Keratinocyte (primary cell): Measurements from ENCODE around the gene FOXD4L1. TPM values are rescaled to one million over a fixed set of nuclear protein-coding genes. Genes with fewer than 3 reads are reported as not detected.
"Not testable (repeated sequence)": the region's sequence is repeated elsewhere in the genome, so short reads cannot be mapped to it uniquely, and the experiment has no call there.

Experiments
- DNase-seq: peaks from one replicate; pipeline ENCODE4 v3.0.0-alpha.2; 2011; ENCODE audit warnings: low read depth, missing footprints, low spot score
- FAIRE-seq: peaks from 2 replicates; lab custom pipeline; 2011; peaks lifted over from hg19 to GRCh38; lab: Jason Lieb, UNC
- H2AFZ ChIP-seq: 2 replicates; pipeline ENCODE4 v1.6.0; 2012; ENCODE audit warnings: low read length, control low read depth, inconsistent platforms; ENCODE audit not compliant: control insufficient read depth
- H3K27ac ChIP-seq: 2 replicates; pipeline ENCODE4 v1.5.1; 2011; ENCODE audit warnings: low read length; ENCODE audit not compliant: control insufficient read depth, insufficient read depth
- H3K27me3 ChIP-seq: 3 replicates; pipeline ENCODE4 v1.6.0; 2011; ENCODE audit warnings: low read length; ENCODE audit not compliant: control insufficient read depth, insufficient read depth; ENCODE audit errors: extremely low read depth
- H3K36me3 ChIP-seq, 2 experiments: 2 replicates in 1 of 2; 3 replicates in 1 of 2; pipeline ENCODE4 v1.5.1; 2011; ENCODE audit warnings: low read length in 2 of 2, mild to moderate bottlenecking in 1 of 2; ENCODE audit not compliant: control insufficient read depth in 2 of 2, insufficient read depth in 2 of 2; ENCODE audit errors: extremely low read depth in 1 of 2
- H3K4me1 ChIP-seq: 3 replicates; pipeline ENCODE4 v1.5.1; 2011; ENCODE audit warnings: low read length; ENCODE audit not compliant: control insufficient read depth, insufficient read depth; ENCODE audit errors: extremely low read depth
- H3K4me2 ChIP-seq: 3 replicates; pipeline ENCODE4 v1.6.0; 2011; ENCODE audit warnings: low read depth, low read length; ENCODE audit not compliant: control insufficient read depth, insufficient read depth; ENCODE audit errors: extremely low read depth
- H3K4me3 ChIP-seq, 3 experiments: fragments of 200-600 bp in 1 of 3; sonication (generic) in 1 of 3; 2 replicates in 2 of 3; 3 replicates in 1 of 3; pipeline ENCODE4 v1.5.1; 2011 to 2016; ENCODE audit warnings: low read length in 3 of 3, mild to moderate bottlenecking in 3 of 3, control low read depth in 2 of 3, inconsistent platforms in 1 of 3, low read depth in 1 of 3, mixed read lengths in 1 of 3, mixed run types in 1 of 3, moderate library complexity in 1 of 3; ENCODE audit not compliant: control insufficient read depth in 2 of 3, insufficient read depth in 2 of 3; ENCODE audit errors: extremely low read depth in 1 of 3
- H3K79me2 ChIP-seq: 2 replicates; pipeline ENCODE4 v1.6.0; 2012; ENCODE audit warnings: low read length; ENCODE audit not compliant: control insufficient read depth, insufficient read depth
- H3K9ac ChIP-seq: 3 replicates; pipeline ENCODE4 v1.6.0; 2011; ENCODE audit warnings: low read length; ENCODE audit not compliant: control insufficient read depth, insufficient read depth; ENCODE audit errors: extremely low read depth
- H3K9me1 ChIP-seq: 3 replicates; pipeline ENCODE4 v1.6.0; 2011; ENCODE audit warnings: low read length; ENCODE audit not compliant: control insufficient read depth, insufficient read depth; ENCODE audit errors: extremely low read depth
- H3K9me3 ChIP-seq: 2 replicates; pipeline ENCODE4 v1.5.1; 2012; ENCODE audit warnings: low read depth, low read length; ENCODE audit not compliant: control insufficient read depth
- H4K20me1 ChIP-seq: 3 replicates; pipeline ENCODE4 v1.6.0; 2011; ENCODE audit warnings: low read length; ENCODE audit not compliant: control insufficient read depth, insufficient read depth; ENCODE audit errors: extremely low read depth
- dilution Hi-C: fragments of 300-500 bp; cut with MboI; formaldehyde crosslinking; loops from one replicate; pipeline ENCODE4 v1.7.0; 2020; ENCODE audit warnings: low sequenced_read_pairs; ENCODE audit not compliant: extremely low pct_ligation_motif_present
- polyA plus RNA-seq, 5 experiments: library from polyadenylated mRNA; depleted of rRNA in 3 of 5; stranded (reverse) in 3 of 5; stranded (forward) in 1 of 5; unstranded in 1 of 5; fragments of >200 nt; gene quantifications; 1 replicate in 1 of 5; 2 replicates in 3 of 5; 3 replicates in 1 of 5; pipeline versions ENCODE4 v1.2.1 to v1.2.3, GENCODE V29; 2011 to 2012; ENCODE audit warnings: missing spikeins in 2 of 5, low read depth in 1 of 5, low replicate concordance in 1 of 5

The FOXD4L1 gene
- polyA plus RNA-seq, 1 donor (not counting 4 experiments of a cell fraction or from before 2014, with no cell fraction given), result 0.09 TPM

- H3K27ac ChIP-seq, dilution Hi-C loops: not testable (repeated sequence)
Measured at GRCh38 chr2:113528126-113528525, 29.7 kb downstream of the FOXD4L1 start.

DNA sequence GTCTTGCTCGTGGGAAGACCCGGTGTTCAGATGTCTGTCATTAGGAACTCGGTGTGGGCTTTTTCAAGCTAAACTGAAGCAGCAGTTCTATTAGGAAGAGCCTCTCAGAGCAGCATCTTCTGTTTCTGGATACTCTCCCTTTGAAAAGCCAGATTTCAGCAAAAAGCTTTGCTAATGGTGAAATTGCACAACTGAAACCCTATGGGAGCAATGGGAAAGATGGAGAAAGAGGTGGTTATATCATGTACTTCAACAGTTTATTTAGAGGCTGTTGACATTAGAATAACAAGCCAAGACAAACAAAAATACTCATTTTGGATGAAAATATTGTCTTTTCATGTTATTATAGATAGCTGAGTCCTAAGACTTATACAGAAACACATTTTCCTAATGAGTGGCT is 30.4 kb downstream of the FOXD4L1 start:
- H3K9ac ChIP-seq, H3K4me2 ChIP-seq, H3K4me3 ChIP-seq, FAIRE-seq, H3K9me1 ChIP-seq, H3K27me3 ChIP-seq, H3K27ac ChIP-seq, H3K36me3 ChIP-seq, H2AFZ ChIP-seq, dilution Hi-C loops, H3K4me1 ChIP-seq, H4K20me1 ChIP-seq, H3K79me2 ChIP-seq, H3K9me3 ChIP-seq, DNase-seq: not testable (repeated sequence)

More at GRCh38 chr2:113528126-113528525, 29.7 kb downstream of the FOXD4L1 start:
- H4K20me1 ChIP-seq, H3K9me1 ChIP-seq, DNase-seq, FAIRE-seq, H3K4me3 ChIP-seq, H3K9ac ChIP-seq, H2AFZ ChIP-seq, H3K9me3 ChIP-seq, H3K79me2 ChIP-seq, H3K27me3 ChIP-seq, H3K4me2 ChIP-seq, H3K4me1 ChIP-seq, H3K36me3 ChIP-seq: not testable (repeated sequence)

DNA sequence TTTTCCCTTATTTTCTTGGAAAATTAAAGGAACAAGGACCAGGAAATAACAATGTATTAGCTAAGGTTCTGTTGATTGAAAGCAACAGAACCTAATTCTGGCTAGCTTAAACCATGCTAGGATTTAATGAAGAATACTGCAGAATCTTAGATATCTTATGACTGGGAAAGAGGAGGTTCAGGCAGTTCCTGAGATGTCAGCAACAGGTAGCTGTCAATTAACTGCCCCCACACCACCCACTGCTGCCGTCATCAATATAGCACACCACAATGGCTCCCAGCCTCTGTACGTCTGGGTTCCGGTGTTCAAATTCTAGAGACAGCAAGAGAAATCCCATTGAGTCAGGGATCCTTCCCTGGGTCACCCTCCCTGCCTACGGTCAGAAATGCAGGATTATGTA is 34.5 kb downstream of the FOXD4L1 start:
- H3K4me2 ChIP-seq, dilution Hi-C loops, H3K36me3 ChIP-seq, H3K27me3 ChIP-seq, H3K4me1 ChIP-seq, H3K9me1 ChIP-seq, DNase-seq, H3K79me2 ChIP-seq, H3K9me3 ChIP-seq, FAIRE-seq, H4K20me1 ChIP-seq, H3K9ac ChIP-seq, H3K27ac ChIP-seq, H2AFZ ChIP-seq, H3K4me3 ChIP-seq: not testable (repeated sequence)

- H3K27ac ChIP-seq, H3K9me1 ChIP-seq, H3K9me3 ChIP-seq, H3K4me1 ChIP-seq, FAIRE-seq, H3K4me3 ChIP-seq, dilution Hi-C loops, H2AFZ ChIP-seq, H3K4me2 ChIP-seq, H3K36me3 ChIP-seq, DNase-seq, H4K20me1 ChIP-seq, H3K79me2 ChIP-seq, H3K9ac ChIP-seq, H3K27me3 ChIP-seq: not testable (repeated sequence)
Measured at GRCh38 chr2:113536573-113536972, 38.1 kb downstream of the FOXD4L1 start.

GRCh38 chr2:113540834-113541203 is 42.4 kb downstream of the FOXD4L1 start:
- H3K27me3 ChIP-seq, FAIRE-seq, H4K20me1 ChIP-seq, H3K4me2 ChIP-seq, dilution Hi-C loops, DNase-seq, H3K4me1 ChIP-seq, H3K9me3 ChIP-seq, H3K9ac ChIP-seq, H3K79me2 ChIP-seq, H3K36me3 ChIP-seq, H3K4me3 ChIP-seq, H3K27ac ChIP-seq, H2AFZ ChIP-seq, H3K9me1 ChIP-seq: not testable (repeated sequence)
